ENCODE data around the gene PRMT7.
A peak's percentile ranks its signal among the peaks of the same experiment; 100 is the strongest.

PRMT7 gene

GRCh38 chr16:68345958-68346635 is 35.3 kb downstream of the PRMT7 start:
- H3K27ac ChIP-seq: no peak overlapping the region
- DNase-seq (ENCODE audit: low read depth, low spot score): no peak

GRCh38 chr16:68346892-68347480 is 36.2 kb downstream of the PRMT7 start:
- DNase-seq (ENCODE audit: low read depth, low spot score): no peak
- H3K27ac ChIP-seq: no peak overlapping the region

- DNase-seq (ENCODE audit: low read depth, low spot score): no peak
- H3K27ac ChIP-seq: no peak overlapping the region
These were observed 36.8 kb downstream of the PRMT7 start for GRCh38 chr16:68347605-68348004.

- DNase-seq (ENCODE audit: low read depth, low spot score): no peak
- H3K27ac ChIP-seq: no peak overlapping the region
These were observed 38.0 kb downstream of the PRMT7 start for GRCh38 chr16:68348639-68349445.

GRCh38 chr16:68349838-68350410 is 39.1 kb downstream of the PRMT7 start:
- no peak overlapping the region for H3K27ac ChIP-seq
- DNase-seq (ENCODE audit: low read depth, low spot score): no peak

- DNase-seq (ENCODE audit: low read depth, low spot score): no peak
- no peak overlapping the region for H3K27ac ChIP-seq
These were observed 40.1 kb downstream of the PRMT7 start for GRCh38 chr16:68350813-68351350.

GRCh38 chr16:68351463-68351862 is 40.6 kb downstream of the PRMT7 start:
- no peak overlapping the region for H3K27ac ChIP-seq
- DNase-seq (ENCODE audit: low read depth, low spot score): no peak

- no peak overlapping the region for H3K27ac ChIP-seq
- DNase-seq (ENCODE audit: low read depth, low spot score): peak; percentile 70
These were observed 41.2 kb downstream of the PRMT7 start for GRCh38 chr16:68351991-68352431.

GRCh38 chr16:68353366-68353765 is 42.5 kb downstream of the PRMT7 start:
- no peak overlapping the region for H3K27ac ChIP-seq
- no peak for DNase-seq (ENCODE audit: low read depth, low spot score)

- no peak overlapping the region for H3K27ac ChIP-seq
- no peak for DNase-seq (ENCODE audit: low read depth, low spot score)
These were observed 44.0 kb downstream of the PRMT7 start for GRCh38 chr16:68354816-68355215.

- H3K27ac ChIP-seq: no peak overlapping the region
- no peak for DNase-seq (ENCODE audit: low read depth, low spot score)
These were observed 44.8 kb downstream of the PRMT7 start for GRCh38 chr16:68355447-68356248.

GRCh38 chr16:68356249-68356918 is 45.6 kb downstream of the PRMT7 start:
- no peak for DNase-seq (ENCODE audit: low read depth, low spot score)

GRCh38 chr16:68356919-68357286 is 46.1 kb downstream of the PRMT7 start:
- no peak overlapping the region for H3K27ac ChIP-seq
- DNase-seq (ENCODE audit: low read depth, low spot score): no peak

More at GRCh38 chr16:68356249-68356918, 45.6 kb downstream of the PRMT7 start:
- no peak overlapping the region for H3K27ac ChIP-seq

- DNase-seq (ENCODE audit: low read depth, low spot score): no peak
- H3K27ac ChIP-seq: no peak overlapping the region
These were observed 46.7 kb downstream of the PRMT7 start for GRCh38 chr16:68357521-68357922.

- no peak overlapping the region for H3K27ac ChIP-seq
- no peak for DNase-seq (ENCODE audit: low read depth, low spot score)
These were observed 47.1 kb downstream of the PRMT7 start for GRCh38 chr16:68357923-68358322.

GRCh38 chr16:68358951-68359350 is 48.1 kb downstream of the PRMT7 start:
- H3K27ac ChIP-seq: no peak overlapping the region
- no peak for DNase-seq (ENCODE audit: low read depth, low spot score)

- H3K27ac ChIP-seq: no peak overlapping the region
- DNase-seq (ENCODE audit: low read depth, low spot score): no peak
These were observed 48.8 kb downstream of the PRMT7 start for GRCh38 chr16:68359398-68360191.

- no peak for DNase-seq (ENCODE audit: low read depth, low spot score)
- H3K27ac ChIP-seq: no peak overlapping the region
These were observed 49.7 kb downstream of the PRMT7 start for GRCh38 chr16:68360547-68360946.

GRCh38 chr16:68360956-68361355 is 50.1 kb downstream of the PRMT7 start:
- no peak for DNase-seq (ENCODE audit: low read depth, low spot score)
- H3K27ac ChIP-seq: no peak overlapping the region
